Measurements from ENCODE around the gene TMEM167A.

Gene TMEM167A

DNA sequence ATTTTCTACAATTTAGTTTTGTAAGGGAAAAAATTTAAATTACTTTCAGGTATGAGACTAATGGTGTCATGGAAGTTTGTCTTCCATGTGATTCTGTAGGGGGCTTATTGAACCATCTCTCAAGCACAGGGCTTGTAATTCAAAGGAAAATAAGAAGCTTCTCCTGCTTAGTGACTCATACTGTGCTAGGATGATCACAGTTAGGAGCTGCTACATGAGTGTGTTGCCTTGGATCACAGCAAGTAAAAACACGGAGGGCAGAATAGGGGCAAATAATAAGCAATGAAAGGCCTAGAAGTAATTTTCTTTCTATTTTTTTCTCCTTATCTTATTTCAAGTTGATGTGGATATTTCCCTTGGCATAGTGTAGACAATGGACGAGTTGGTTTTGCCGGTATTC, 28.9 kb downstream of the TMEM167A start:
- DNase-seq (ENCODE audit: low read depth) = no peak
- TF ChIP-seq MYC (IDR thresholded peaks at IDR 0.05; ENCODE audit: low read depth, low read length) = no peak
- no peak overlapping the region for H3K4me3 ChIP-seq (ENCODE audit: low read depth, low read length)

- H3K4me3 ChIP-seq (ENCODE audit: low read depth, low read length) = no peak overlapping the region
- TF ChIP-seq, protein P1, sequence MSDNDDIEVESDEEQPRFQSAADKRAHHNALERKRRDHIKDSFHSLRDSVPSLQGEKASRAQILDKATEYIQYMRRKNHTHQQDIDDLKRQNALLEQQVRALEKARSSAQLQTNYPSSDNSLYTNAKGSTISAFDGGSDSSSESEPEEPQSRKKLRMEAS (IDR thresholded peaks at IDR 0.05; ENCODE audit: low read depth, low read length) = no peak
- TF ChIP-seq MYC (IDR thresholded peaks at IDR 0.05; ENCODE audit: low read depth, low read length) = no peak
- no peak for TF ChIP-seq CTCF (IDR thresholded peaks at IDR 0.05; ENCODE audit: low read depth, low read length)
- TF ChIP-seq POLR2A (IDR thresholded peaks at IDR 0.05; ENCODE audit: extremely low read depth, insufficient read length) = no peak
- DNase-seq (ENCODE audit: low read depth) = no peak
Observed at GRCh38 chr5:83044926-83045325, 32.3 kb downstream of the TMEM167A start.

- TF ChIP-seq MYC (IDR thresholded peaks at IDR 0.05; ENCODE audit: low read depth, low read length) (no peak), CTCF (IDR thresholded peaks at IDR 0.05; ENCODE audit: low read depth, low read length) (no peak), POLR2A (IDR thresholded peaks at IDR 0.05; ENCODE audit: extremely low read depth, insufficient read length) (no peak)
- TF ChIP-seq, protein P1 (IDR thresholded peaks at IDR 0.05; ENCODE audit: low read depth, low read length) = no peak
- no peak overlapping the region for H3K4me3 ChIP-seq (ENCODE audit: low read depth, low read length)
- no peak for DNase-seq (ENCODE audit: low read depth)
Observed at GRCh38 chr5:83042507-83042906, 34.7 kb downstream of the TMEM167A start.

DNA sequence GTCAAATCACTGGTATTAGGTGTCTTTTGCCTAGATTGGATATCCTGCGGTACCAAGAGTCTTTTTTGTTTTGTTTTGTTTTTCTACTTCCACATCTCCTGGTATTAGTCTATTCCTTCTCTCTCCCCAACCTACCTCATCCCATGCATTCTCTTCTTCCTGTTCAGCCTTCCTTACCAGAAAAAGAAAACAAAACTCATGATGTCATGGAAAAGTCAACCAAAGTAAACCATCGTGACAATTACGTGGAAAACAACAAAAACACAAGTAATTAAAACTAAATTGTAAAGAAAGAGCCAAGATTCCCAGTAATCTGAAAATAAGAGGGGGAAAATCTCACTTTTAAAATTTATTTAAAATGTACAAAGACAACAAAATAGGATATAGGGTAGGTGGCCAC, 38.3 kb downstream of the TMEM167A start:
- no peak for DNase-seq (ENCODE audit: low read depth)
- TF ChIP-seq MYC (IDR thresholded peaks at IDR 0.05; ENCODE audit: low read depth, low read length) (no peak), CTCF (IDR thresholded peaks at IDR 0.05; ENCODE audit: low read depth, low read length) (no peak)
- TF ChIP-seq, protein P1 (IDR thresholded peaks at IDR 0.05; ENCODE audit: low read depth, low read length) = no peak
- H3K4me3 ChIP-seq (ENCODE audit: low read depth, low read length) = no peak overlapping the region

GRCh38 chr5:83036991-83037575, 40.1 kb downstream of the TMEM167A start:
- H3K4me3 ChIP-seq (ENCODE audit: low read depth, low read length) = no peak overlapping the region
- no peak for TF ChIP-seq POLR2A (IDR thresholded peaks at IDR 0.05; ENCODE audit: extremely low read depth, insufficient read length)
- no peak for DNase-seq (ENCODE audit: low read depth)

GRCh38 chr5:83035373-83036100, 41.7 kb downstream of the TMEM167A start:
- TF ChIP-seq CTCF (IDR thresholded peaks at IDR 0.05; ENCODE audit: low read depth, low read length) (no peak), MYC (IDR thresholded peaks at IDR 0.05; ENCODE audit: low read depth, low read length) (no peak), POLR2A (IDR thresholded peaks at IDR 0.05; ENCODE audit: extremely low read depth, insufficient read length) (no peak)
- TF ChIP-seq, protein P1 (IDR thresholded peaks at IDR 0.05; ENCODE audit: low read depth, low read length) = no peak
- no peak for DNase-seq (ENCODE audit: low read depth)

More at GRCh38 chr5:83035373-83036100, 41.7 kb downstream of the TMEM167A start:
- H3K4me3 ChIP-seq (ENCODE audit: low read depth, low read length) = no peak overlapping the region
